ENCODE data around the gene CACNA1C.

Gene CACNA1C

GRCh38 chr12:2198005-2198501, 145.3 kb downstream of the CACNA1C start:
- no peaks in the 10 kb centered on the region for H3K36me3 ChIP-seq (ENCODE audit: control insufficient read depth in 2 of 2, insufficient read depth in 2 of 2, low read length in 2 of 2)
- H3K4me1 ChIP-seq (ENCODE audit: control insufficient read depth, insufficient read depth, low read length), result peaks cover 33% of the 10 kb centered on the region
- H3K27ac ChIP-seq (ENCODE audit: low read length), result peak overlapping the region; percentile 49
- H3K4me3 ChIP-seq (ENCODE audit: low read length in 2 of 2), result peak overlapping the region in 1 of 2 donors; percentile 22
- H3K9ac ChIP-seq (ENCODE audit: low read length in 2 of 2), result no peak overlapping the region
- H3K27me3 ChIP-seq (ENCODE audit: control insufficient read depth in 1 of 2, insufficient read depth in 2 of 2, low read length in 2 of 2), result no peaks in the 10 kb centered on the region
- no peaks in the 10 kb centered on the region for H3K9me3 ChIP-seq (ENCODE audit: control insufficient read depth in 2 of 2, low read length in 2 of 2)

GRCh38 chr12:2198542-2198941, 145.8 kb downstream of the CACNA1C start:
- H3K9ac ChIP-seq (ENCODE audit: low read length in 2 of 2), result no peak overlapping the region
- H3K27ac ChIP-seq (ENCODE audit: low read length), result peak overlapping the region; percentile 49
- H3K4me3 ChIP-seq (ENCODE audit: low read length in 2 of 2), result no peak overlapping the region
- peaks cover 32% of the 10 kb centered on the region for H3K4me1 ChIP-seq (ENCODE audit: control insufficient read depth, insufficient read depth, low read length)
- H3K36me3 ChIP-seq (ENCODE audit: control insufficient read depth in 2 of 2, insufficient read depth in 2 of 2, low read length in 2 of 2), result no peaks in the 10 kb centered on the region
- H3K9me3 ChIP-seq (ENCODE audit: control insufficient read depth in 2 of 2, low read length in 2 of 2), result no peaks in the 10 kb centered on the region
- H3K27me3 ChIP-seq (ENCODE audit: control insufficient read depth in 1 of 2, insufficient read depth in 2 of 2, low read length in 2 of 2), result no peaks in the 10 kb centered on the region

DNA sequence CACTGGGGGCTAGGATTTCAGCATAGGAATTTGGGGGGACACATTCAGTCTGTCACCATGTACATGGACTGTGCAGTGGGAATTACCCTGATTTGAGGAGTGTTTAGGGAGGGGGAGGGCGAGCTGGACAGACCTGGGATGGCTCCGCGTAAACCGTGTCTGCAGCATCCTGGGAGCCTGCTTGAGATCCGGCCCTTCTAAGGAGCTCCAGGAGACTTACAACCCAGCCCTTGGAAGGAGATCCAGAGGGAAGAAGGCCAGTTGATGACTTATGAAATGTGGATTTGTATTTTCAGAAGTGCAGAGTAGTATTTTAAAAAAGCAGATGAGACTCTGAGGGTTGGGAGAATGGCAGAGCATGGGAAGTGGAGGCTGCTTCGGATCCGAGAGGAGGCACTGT, 153.2 kb downstream of the CACNA1C start:
- H3K27ac ChIP-seq (ENCODE audit: low read length), result no peak overlapping the region
- no peaks in the 10 kb centered on the region for H3K9me3 ChIP-seq (ENCODE audit: control insufficient read depth in 2 of 2, low read length in 2 of 2)
- no peak overlapping the region for H3K9ac ChIP-seq (ENCODE audit: low read length in 2 of 2)
- H3K36me3 ChIP-seq (ENCODE audit: control insufficient read depth in 2 of 2, insufficient read depth in 2 of 2, low read length in 2 of 2), result no peaks in the 10 kb centered on the region
- H3K27me3 ChIP-seq (ENCODE audit: control insufficient read depth in 1 of 2, insufficient read depth in 2 of 2, low read length in 2 of 2), result no peaks in the 10 kb centered on the region
- no peak overlapping the region for H3K4me3 ChIP-seq (ENCODE audit: low read length in 2 of 2)
- H3K4me1 ChIP-seq (ENCODE audit: control insufficient read depth, insufficient read depth, low read length), result peaks cover 6% of the 10 kb centered on the region

- no peak overlapping the region for H3K4me3 ChIP-seq (ENCODE audit: low read length in 2 of 2)
- H3K36me3 ChIP-seq (ENCODE audit: control insufficient read depth in 2 of 2, insufficient read depth in 2 of 2, low read length in 2 of 2), result no peaks in the 10 kb centered on the region
- no peak overlapping the region for H3K27ac ChIP-seq (ENCODE audit: low read length)
- H3K9me3 ChIP-seq (ENCODE audit: control insufficient read depth in 2 of 2, low read length in 2 of 2), result no peaks in the 10 kb centered on the region
- no peaks in the 10 kb centered on the region for H3K27me3 ChIP-seq (ENCODE audit: control insufficient read depth in 1 of 2, insufficient read depth in 2 of 2, low read length in 2 of 2)
- no peak overlapping the region for H3K9ac ChIP-seq (ENCODE audit: low read length in 2 of 2)
- peaks cover 19% of the 10 kb centered on the region for H3K4me1 ChIP-seq (ENCODE audit: control insufficient read depth, insufficient read depth, low read length)
These were observed 156.2 kb downstream of the CACNA1C start for GRCh38 chr12:2208837-2209635.

- H3K9ac ChIP-seq (ENCODE audit: low read length in 2 of 2), result no peak overlapping the region
- peaks cover 15% of the 10 kb centered on the region for H3K4me1 ChIP-seq (ENCODE audit: control insufficient read depth, insufficient read depth, low read length)
- H3K27ac ChIP-seq (ENCODE audit: low read length), result no peak overlapping the region
- H3K36me3 ChIP-seq (ENCODE audit: control insufficient read depth in 2 of 2, insufficient read depth in 2 of 2, low read length in 2 of 2), result peaks cover 0 to 4% of the 10 kb centered on the region in 2 donors
- no peaks in the 10 kb centered on the region for H3K27me3 ChIP-seq (ENCODE audit: control insufficient read depth in 1 of 2, insufficient read depth in 2 of 2, low read length in 2 of 2)
- no peak overlapping the region for H3K4me3 ChIP-seq (ENCODE audit: low read length in 2 of 2)
- no peaks in the 10 kb centered on the region for H3K9me3 ChIP-seq (ENCODE audit: control insufficient read depth in 2 of 2, low read length in 2 of 2)
These were observed 158.3 kb downstream of the CACNA1C start for GRCh38 chr12:2211119-2211518.

GRCh38 chr12:2212537-2212936, 159.8 kb downstream of the CACNA1C start:
- Histone ChIP-seq H3K9me3 (ENCODE audit: control insufficient read depth in 2 of 2, low read length in 2 of 2) (no peaks in the 10 kb centered on the region), H3K27me3 (ENCODE audit: control insufficient read depth in 1 of 2, insufficient read depth in 2 of 2, low read length in 2 of 2) (no peaks in the 10 kb centered on the region), H3K4me1 (ENCODE audit: control insufficient read depth, insufficient read depth, low read length) (peaks cover 13% of the 10 kb centered on the region), H3K27ac (ENCODE audit: low read length) (peak overlapping the region; percentile 67), H3K36me3 (ENCODE audit: control insufficient read depth in 2 of 2, insufficient read depth in 2 of 2, low read length in 2 of 2) (peaks cover 0 to 4% of the 10 kb centered on the region in 2 donors), H3K4me3 (ENCODE audit: low read length in 2 of 2) (no peak overlapping the region), H3K9ac (ENCODE audit: low read length in 2 of 2) (no peak overlapping the region)

GRCh38 chr12:2212971-2213869, 160.4 kb downstream of the CACNA1C start:
- Histone ChIP-seq H3K27me3 (ENCODE audit: control insufficient read depth in 1 of 2, insufficient read depth in 2 of 2, low read length in 2 of 2) (no peaks in the 10 kb centered on the region), H3K36me3 (ENCODE audit: control insufficient read depth in 2 of 2, insufficient read depth in 2 of 2, low read length in 2 of 2) (peaks cover 0 to 4% of the 10 kb centered on the region in 2 donors), H3K27ac (ENCODE audit: low read length) (peak overlapping the region; percentile 67), H3K4me1 (ENCODE audit: control insufficient read depth, insufficient read depth, low read length) (peaks cover 13% of the 10 kb centered on the region), H3K9me3 (ENCODE audit: control insufficient read depth in 2 of 2, low read length in 2 of 2) (no peaks in the 10 kb centered on the region), H3K4me3 (ENCODE audit: low read length in 2 of 2) (peak overlapping the region in 1 of 2 donors; percentile 40), H3K9ac (ENCODE audit: low read length in 2 of 2) (no peak overlapping the region)

DNA sequence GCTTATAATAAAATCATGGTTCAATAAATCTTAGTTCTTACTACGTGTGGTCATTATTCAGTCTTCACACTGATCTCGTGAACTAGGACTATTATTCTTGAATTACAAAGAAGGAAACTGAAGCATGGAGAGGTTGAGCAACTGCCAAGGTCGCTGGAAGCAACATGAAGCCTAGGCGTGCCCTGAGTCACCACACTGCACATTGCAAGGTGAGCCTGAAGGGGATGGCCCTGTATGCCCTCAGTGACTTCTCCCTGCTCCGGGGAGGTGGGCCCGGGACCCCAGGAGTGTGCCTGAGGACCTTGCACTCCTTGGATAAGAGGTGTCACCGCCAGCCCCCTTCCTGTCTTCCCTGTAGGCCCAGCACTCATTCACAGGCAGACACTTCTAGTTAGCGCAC, 161.6 kb downstream of the CACNA1C start:
- no peaks in the 10 kb centered on the region for H3K27me3 ChIP-seq (ENCODE audit: control insufficient read depth in 1 of 2, insufficient read depth in 2 of 2, low read length in 2 of 2)
- peaks cover 13% of the 10 kb centered on the region for H3K4me1 ChIP-seq (ENCODE audit: control insufficient read depth, insufficient read depth, low read length)
- no peak overlapping the region for H3K4me3 ChIP-seq (ENCODE audit: low read length in 2 of 2)
- H3K9me3 ChIP-seq (ENCODE audit: control insufficient read depth in 2 of 2, low read length in 2 of 2), result no peaks in the 10 kb centered on the region
- H3K36me3 ChIP-seq (ENCODE audit: control insufficient read depth in 2 of 2, insufficient read depth in 2 of 2, low read length in 2 of 2), result peaks cover 0 to 4% of the 10 kb centered on the region in 2 donors
- peak overlapping the region; percentile 67 for H3K27ac ChIP-seq (ENCODE audit: low read length)
- H3K9ac ChIP-seq (ENCODE audit: low read length in 2 of 2), result no peak overlapping the region

DNA sequence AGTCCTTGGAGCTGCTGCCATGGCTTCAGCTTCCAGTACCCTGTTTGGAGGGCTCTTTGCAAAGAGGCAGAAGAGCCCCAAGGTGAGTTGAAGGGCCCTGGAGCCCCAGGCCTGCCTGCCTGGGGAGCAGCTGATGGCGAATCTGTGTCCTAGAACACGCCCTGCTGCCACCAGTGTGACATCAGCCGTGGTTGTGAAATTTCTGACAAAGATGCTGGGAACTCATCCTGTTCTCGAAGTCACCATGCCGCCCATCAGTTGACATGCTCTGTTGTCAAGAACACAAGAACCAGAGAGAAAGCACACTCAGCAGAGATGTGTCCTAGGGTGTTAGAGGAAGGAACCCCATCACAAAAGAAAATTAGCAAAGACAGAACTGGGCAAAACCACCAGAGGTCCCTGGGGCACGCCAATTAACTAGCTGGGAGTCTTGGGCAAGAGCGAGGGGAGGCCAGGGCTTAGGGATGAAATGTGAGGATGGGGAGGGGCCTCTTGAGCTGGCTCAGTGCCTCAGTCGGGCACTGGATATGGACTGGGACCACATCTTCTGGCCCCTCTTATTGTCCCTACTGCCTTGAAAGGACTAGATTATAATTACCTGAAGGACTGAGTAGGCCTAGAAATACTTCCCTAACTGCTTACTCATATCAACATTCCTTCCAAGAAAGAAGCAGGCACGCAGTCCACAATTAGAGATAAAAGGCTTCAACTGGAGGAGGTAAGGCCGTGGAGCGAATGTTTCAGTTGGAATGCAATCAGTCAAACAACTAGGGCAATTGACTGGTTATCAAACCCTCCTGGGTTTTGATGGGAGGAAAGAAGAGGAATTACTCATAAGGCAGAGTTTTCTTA, 163.1 kb downstream of the CACNA1C start:
- Histone ChIP-seq H3K27me3 (ENCODE audit: control insufficient read depth in 1 of 2, insufficient read depth in 2 of 2, low read length in 2 of 2) (no peaks in the 10 kb centered on the region), H3K4me1 (ENCODE audit: control insufficient read depth, insufficient read depth, low read length) (peaks cover 20% of the 10 kb centered on the region), H3K9me3 (ENCODE audit: control insufficient read depth in 2 of 2, low read length in 2 of 2) (no peaks in the 10 kb centered on the region), H3K9ac (ENCODE audit: low read length in 2 of 2) (no peak overlapping the region), H3K27ac (ENCODE audit: low read length) (no peak overlapping the region), H3K36me3 (ENCODE audit: control insufficient read depth in 2 of 2, insufficient read depth in 2 of 2, low read length in 2 of 2) (peaks cover 0 to 4% of the 10 kb centered on the region in 2 donors), H3K4me3 (ENCODE audit: low read length in 2 of 2) (no peak overlapping the region)

DNA sequence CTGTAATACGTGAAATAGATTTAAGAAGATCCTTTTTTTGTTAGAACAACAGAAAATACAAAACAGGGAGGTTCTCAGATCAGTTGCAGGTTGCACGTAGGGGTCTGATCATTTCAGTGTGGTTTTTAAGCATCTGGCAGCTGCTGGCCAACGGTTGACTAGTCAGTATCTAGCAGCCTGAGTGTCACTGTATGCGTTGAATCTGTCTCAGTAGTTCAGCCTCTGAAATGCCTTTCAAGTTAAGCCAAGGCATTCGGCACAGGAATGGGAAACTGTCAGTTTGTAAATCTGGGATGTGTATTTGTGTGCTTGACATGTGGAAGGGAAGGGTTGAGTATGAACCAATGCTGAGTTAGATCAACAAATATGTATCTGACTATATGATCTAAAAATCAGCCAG, 165.9 kb downstream of the CACNA1C start:
- Histone ChIP-seq H3K27ac (ENCODE audit: low read length) (no peak overlapping the region), H3K9me3 (ENCODE audit: control insufficient read depth in 2 of 2, low read length in 2 of 2) (no peaks in the 10 kb centered on the region), H3K27me3 (ENCODE audit: control insufficient read depth in 1 of 2, insufficient read depth in 2 of 2, low read length in 2 of 2) (no peaks in the 10 kb centered on the region), H3K4me3 (ENCODE audit: low read length in 2 of 2) (no peak overlapping the region), H3K4me1 (ENCODE audit: control insufficient read depth, insufficient read depth, low read length) (peaks cover 14% of the 10 kb centered on the region), H3K9ac (ENCODE audit: low read length in 2 of 2) (no peak overlapping the region), H3K36me3 (ENCODE audit: control insufficient read depth in 2 of 2, insufficient read depth in 2 of 2, low read length in 2 of 2) (peaks cover 0 to 4% of the 10 kb centered on the region in 2 donors)
